ENCODE data around the gene OR1F1.

- TF ChIP-seq POLR2A (IDR thresholded peaks at IDR 0.05; ENCODE audit: low read depth) (no peak), EP300 (IDR thresholded peaks at IDR 0.05) (no peak), POLR2AphosphoS5 (IDR thresholded peaks at IDR 0.05) (no peak)
- TF ChIP-seq, protein P1, sequence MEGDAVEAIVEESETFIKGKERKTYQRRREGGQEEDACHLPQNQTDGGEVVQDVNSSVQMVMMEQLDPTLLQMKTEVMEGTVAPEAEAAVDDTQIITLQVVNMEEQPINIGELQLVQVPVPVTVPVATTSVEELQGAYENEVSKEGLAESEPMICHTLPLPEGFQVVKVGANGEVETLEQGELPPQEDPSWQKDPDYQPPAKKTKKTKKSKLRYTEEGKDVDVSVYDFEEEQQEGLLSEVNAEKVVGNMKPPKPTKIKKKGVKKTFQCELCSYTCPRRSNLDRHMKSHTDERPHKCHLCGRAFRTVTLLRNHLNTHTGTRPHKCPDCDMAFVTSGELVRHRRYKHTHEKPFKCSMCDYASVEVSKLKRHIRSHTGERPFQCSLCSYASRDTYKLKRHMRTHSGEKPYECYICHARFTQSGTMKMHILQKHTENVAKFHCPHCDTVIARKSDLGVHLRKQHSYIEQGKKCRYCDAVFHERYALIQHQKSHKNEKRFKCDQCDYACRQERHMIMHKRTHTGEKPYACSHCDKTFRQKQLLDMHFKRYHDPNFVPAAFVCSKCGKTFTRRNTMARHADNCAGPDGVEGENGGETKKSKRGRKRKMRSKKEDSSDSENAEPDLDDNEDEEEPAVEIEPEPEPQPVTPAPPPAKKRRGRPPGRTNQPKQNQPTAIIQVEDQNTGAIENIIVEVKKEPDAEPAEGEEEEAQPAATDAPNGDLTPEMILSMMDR (IDR thresholded peaks at IDR 0.05): no peak
Observed at GRCh38 chr16:3142327-3142726, 45.7 kb upstream of the OR1F1 start.

Measured in esophagus muscularis mucosa (tissue), 4 donors.